Measurements from ENCODE around the gene GPC6.

The GPC6 gene

GRCh38 chr13:94145966-94146365 lies 919.4 kb downstream of the GPC6 start:
- CTCF ChIA-PET: no interaction called here
- POLR2A ChIA-PET: no interaction called here
- no peak overlapping the region for H3K4me3 ChIP-seq (ENCODE audit: low read depth, low read length)
- no peak overlapping the region for H3K27ac ChIP-seq (ENCODE audit: extremely low read depth, low read depth, low read length)
- no peaks in the 10 kb centered on the region for H3K36me3 ChIP-seq (ENCODE audit: control insufficient read depth in 2 of 2, insufficient read depth in 1 of 2, low read length in 2 of 2)
- H3K9me3 ChIP-seq (ENCODE audit: control insufficient read depth, insufficient read depth, low read depth, low read length): no peaks in the 10 kb centered on the region
- H3K4me1 ChIP-seq (ENCODE audit: control insufficient read depth, insufficient read depth, low read length): no peaks in the 10 kb centered on the region
- TF ChIP-seq ZSCAN18 (tag by site-specific recombination; IDR thresholded peaks at IDR 0.05) (no peak), SCRT2 (tag by site-specific recombination; IDR thresholded peaks at IDR 0.05) (no peak), RBAK (tag by site-specific recombination; IDR thresholded peaks at IDR 0.05) (no peak), PRDM4 (tag by site-specific recombination; IDR thresholded peaks at IDR 0.05) (no peak), ZNF707 (tag by site-specific recombination; IDR thresholded peaks at IDR 0.05) (no peak), ZBTB48 (tag by site-specific recombination; IDR thresholded peaks at IDR 0.05) (no peak), ZNF19 (tag by site-specific recombination; IDR thresholded peaks at IDR 0.05; ENCODE audit: low read depth) (no peak), KLF1 (tag by site-specific recombination; IDR thresholded peaks at IDR 0.05) (no peak), ZNF600 (tag by site-specific recombination; IDR thresholded peaks at IDR 0.05) (no peak), KLF9 (tag by site-specific recombination; IDR thresholded peaks at IDR 0.05; ENCODE audit: low read depth) (no peak), ZSCAN16 (tag by site-specific recombination; IDR thresholded peaks at IDR 0.05) (no peak), ZNF654 (tag by site-specific recombination; IDR thresholded peaks at IDR 0.05; ENCODE audit: low read depth) (no peak), ZNF549 (tag by site-specific recombination; IDR thresholded peaks at IDR 0.05) (no peak), SP7 (tag by site-specific recombination; IDR thresholded peaks at IDR 0.05) (no peak), ZNF362 (tag by site-specific recombination; IDR thresholded peaks at IDR 0.05) (no peak), ZNF510 (tag by site-specific recombination; IDR thresholded peaks at IDR 0.05; ENCODE audit: insufficient replicate concordance) (no peak)

- Histone ChIP-seq H3K4me1 (ENCODE audit: control insufficient read depth, insufficient read depth, low read length) (no peaks in the 10 kb centered on the region), H3K27ac (ENCODE audit: extremely low read depth, low read depth, low read length) (no peak overlapping the region), H3K4me3 (ENCODE audit: low read depth, low read length) (no peak overlapping the region), H3K9me3 (ENCODE audit: control insufficient read depth, insufficient read depth, low read depth, low read length) (no peaks in the 10 kb centered on the region), H3K36me3 (ENCODE audit: control insufficient read depth in 2 of 2, insufficient read depth in 1 of 2, low read length in 2 of 2) (no peaks in the 10 kb centered on the region)
- POLR2A ChIA-PET: no interaction called here
- CTCF ChIA-PET: interaction anchor here (0.5 kb wide), 1 partner anchor 1916 kb away, joined by 4 read pairs; no protein-coding TSS in a partner anchor
- TF ChIP-seq OVOL3 (tag by site-specific recombination; IDR thresholded peaks at IDR 0.05): no peak
- no peak for TF ChIP-seq HOXD13 (CRISPR knock-in tag; IDR thresholded peaks at IDR 0.05; ENCODE audit: borderline replicate concordance)
- TF ChIP-seq ZNF513 (tag by site-specific recombination; IDR thresholded peaks at IDR 0.05): no peak
- TF ChIP-seq PRDM1 (tag by site-specific recombination; IDR thresholded peaks at IDR 0.05): no peak
- TF ChIP-seq PRDM10 (tag by site-specific recombination; IDR thresholded peaks at IDR 0.05): no peak
- no peak for TF ChIP-seq ZNF624 (tag by site-specific recombination; IDR thresholded peaks at IDR 0.05)
- no peak for TF ChIP-seq REPIN1 (tag by site-specific recombination; IDR thresholded peaks at IDR 0.05; ENCODE audit: low read depth)
- no peak for TF ChIP-seq ZNF26 (tag by site-specific recombination; IDR thresholded peaks at IDR 0.05)
- TF ChIP-seq ZNF791 (tag by site-specific recombination; IDR thresholded peaks at IDR 0.05): no peak
- TF ChIP-seq ZNF404 (tag by site-specific recombination; IDR thresholded peaks at IDR 0.05): no peak
Measured at GRCh38 chr13:94153586-94153985, 927.0 kb downstream of the GPC6 start.
